Activated CD4-positive, CD25-positive, alpha-beta regulatory T cell treated with anti-CD3 and anti-CD28 coated beads, Interleukin-2, amount 50 U/mL, for 24 hours (primary cell): Measurements from ENCODE around the gene NPW.
"Not testable (repeated sequence)": the region's sequence is repeated elsewhere in the genome, so short reads cannot be mapped to it uniquely, and the experiment has no call there.

ENCODE experiments used
- ATAC-seq, 2 donors: fragments of 150-1000 bp; cut with Tn5 transposase; one replicate each; pipeline ENCODE4 v1.10.0; 2021; ENCODE audit warnings: mild to moderate bottlenecking in 1 of 2, moderate library complexity in 1 of 2

NPW gene

GRCh38 chr16:2023092-2024031, 3.8 kb downstream of the NPW start:
- ATAC-seq, result peak; percentile 82 to 84

GRCh38 chr16:2024032-2024420, 4.4 kb downstream of the NPW start:
- no peak for ATAC-seq

- ATAC-seq, result no peak
Observed at GRCh38 chr16:2025251-2025650, 5.7 kb downstream of the NPW start.

- ATAC-seq, result no peak
Observed at GRCh38 chr16:2025878-2026460, 6.4 kb downstream of the NPW start.

- peak in 1 of 2 donors; percentile 15 for ATAC-seq
Observed at GRCh38 chr16:2026461-2027023, 7.0 kb downstream of the NPW start, which contains the start of gene NHERF2. Gene NHERF2, plus strand, starts transcription at chr16:2026902. Its CDS starts 104 bp downstream, at chr16:2027006.

GRCh38 chr16:2027024-2028010, 7.7 kb downstream of the NPW start:
- ATAC-seq, result peak in 1 of 2 donors; percentile 11

GRCh38 chr16:2028146-2028545, 8.6 kb downstream of the NPW start:
- ATAC-seq, result no peak

- ATAC-seq, result no peak
Observed at GRCh38 chr16:2028620-2029220, 9.1 kb downstream of the NPW start.

- ATAC-seq, result no peak
Observed at GRCh38 chr16:2029350-2029749, 9.8 kb downstream of the NPW start.

- ATAC-seq, result no peak
Observed at GRCh38 chr16:2030036-2030435, 10.5 kb downstream of the NPW start.

GRCh38 chr16:2031081-2031577, 11.5 kb downstream of the NPW start:
- no peak for ATAC-seq

GRCh38 chr16:2032285-2033056, 12.9 kb downstream of the NPW start:
- peak in 1 of 2 donors; percentile 11 for ATAC-seq

- no peak for ATAC-seq
Observed at GRCh38 chr16:2033057-2033908, 13.7 kb downstream of the NPW start.

- not testable (repeated sequence) for ATAC-seq
Observed at GRCh38 chr16:2033909-2034695, 14.5 kb downstream of the NPW start.

GRCh38 chr16:2034696-2035430, 15.3 kb downstream of the NPW start:
- no peak for ATAC-seq

GRCh38 chr16:2035431-2036199, 16.0 kb downstream of the NPW start:
- ATAC-seq, result no peak

- ATAC-seq, result no peak
Observed at GRCh38 chr16:2036200-2036966, 16.8 kb downstream of the NPW start.
